GM23338 (cell line): ENCODE results near the gene AGR3. TPM values are rescaled to one million over a fixed set of nuclear protein-coding genes. Genes with fewer than 3 reads are reported as not detected.
A peak's percentile ranks its signal among the peaks of the same experiment; 100 is the strongest.

ENCODE experiments used
- ATAC-seq: fragments of 200-7000 bp; cut with Tn5 transposase; 3 replicates; pipeline ENCODE4 v1.9.1; 2020
- DNase-seq: peaks from one replicate; pipeline ENCODE4 v3.0.0-alpha.2; 2015; ENCODE audit warnings: low spot score
- H2AFZ ChIP-seq: fragments of 200-600 bp; sonication (generic); 2 replicates; pipeline ENCODE4 v1.8.0; 2016; ENCODE audit warnings: antibody characterized with exemption, mild to moderate bottlenecking, moderate library complexity
- H3F3A ChIP-seq: fragments of 200-600 bp; sonication (generic); replicated peaks from 2 replicates; pipeline ENCODE4 v1.8.0; 2017; ENCODE audit warnings: antibody characterized with exemption, mixed run types, low read depth
- H3K27ac ChIP-seq: fragments of 200-600 bp; sonication (generic); 2 replicates; pipeline ENCODE4 v1.6.1; 2016; ENCODE audit warnings: low read depth
- H3K27me3 ChIP-seq: fragments of 200-600 bp; sonication (generic); 2 replicates; pipeline ENCODE4 v1.8.0; 2016; ENCODE audit warnings: mild to moderate bottlenecking, mixed run types, moderate library complexity; ENCODE audit not compliant: insufficient read depth
- H3K36me3 ChIP-seq: fragments of 200-600 bp; sonication (generic); 2 replicates; pipeline ENCODE4 v1.8.0; 2016; ENCODE audit warnings: mild to moderate bottlenecking; ENCODE audit not compliant: insufficient read depth
- H3K4me1 ChIP-seq: fragments of 200-600 bp; sonication (generic); 2 replicates; pipeline ENCODE4 v1.8.0; 2016; ENCODE audit warnings: mild to moderate bottlenecking, moderate library complexity; ENCODE audit not compliant: insufficient read depth
- H3K4me2 ChIP-seq: fragments of 200-600 bp; sonication (generic); 2 replicates; pipeline ENCODE4 v1.7.1; 2017; ENCODE audit warnings: mixed run types
- H3K4me3 ChIP-seq: fragments of 200-600 bp; sonication (generic); 2 replicates; pipeline ENCODE4 v1.6.1; 2016; ENCODE audit warnings: mixed run types
- H3K79me2 ChIP-seq: fragments of 200-600 bp; sonication (generic); replicated peaks from 2 replicates; pipeline ENCODE4 v1.8.0; 2017; ENCODE audit warnings: mild to moderate bottlenecking; ENCODE audit not compliant: insufficient read depth
- H3K9me2 ChIP-seq: fragments of 200-600 bp; sonication (generic); 2 replicates; pipeline ENCODE4 v1.8.0; 2017; ENCODE audit not compliant: insufficient read depth
- H4K20me1 ChIP-seq: fragments of 200-600 bp; sonication (generic); replicated peaks from 2 replicates; pipeline ENCODE4 v1.8.0; 2017; ENCODE audit warnings: mild to moderate bottlenecking; ENCODE audit not compliant: insufficient read depth
- H3K27ac Mint-ChIP-seq: 2 replicates; pipeline ENCODE4 v1.8.0; 2020; ENCODE audit warnings: inconsistent platforms, mild to moderate bottlenecking, moderate library complexity, mixed read lengths
- H3K27me3 Mint-ChIP-seq: 3 replicates; pipeline ENCODE4 v1.8.0; 2022; ENCODE audit warnings: low read depth, mild to moderate bottlenecking, moderate library complexity, mixed read lengths, inconsistent platforms; ENCODE audit not compliant: insufficient read depth, poor library complexity
- H3K36me3 Mint-ChIP-seq: 3 replicates; pipeline ENCODE4 v1.8.0; 2021; ENCODE audit warnings: low read depth, mild to moderate bottlenecking, inconsistent platforms, moderate library complexity, mixed read lengths
- H3K4me1 Mint-ChIP-seq: 3 replicates; pipeline ENCODE4 v1.8.0; 2020; ENCODE audit warnings: mild to moderate bottlenecking, inconsistent platforms, mixed read lengths
- H3K4me3 Mint-ChIP-seq: 3 replicates; pipeline ENCODE4 v1.8.0; 2021; ENCODE audit warnings: moderate library complexity, mild to moderate bottlenecking, inconsistent platforms, mixed read lengths
- H3K9me3 Mint-ChIP-seq: 3 replicates; pipeline ENCODE4 v1.8.0; 2020; ENCODE audit warnings: moderate library complexity, mild to moderate bottlenecking, inconsistent platforms, mixed read lengths
- JUNB ChIP-seq: IDR thresholded peaks from one replicate; pipeline ENCODE4 v1.6.1; 2016; ENCODE audit warnings: antibody characterized with exemption; ENCODE audit not compliant: unreplicated experiment
- ZNF114 ChIP-seq: fragments of 250-450 bp; sonication (Bioruptor Pico); IDR thresholded peaks from 2 replicates; pipeline ENCODE4 v1.5.0; 2020; ENCODE audit warnings: mild to moderate bottlenecking, moderate library complexity
- polyA plus RNA-seq: library from polyadenylated mRNA; unstranded; fragments of >200 nt; fragmentation: Nextera tagmentation; extraction: Ambion mirVana; gene quantifications from 2 replicates; pipeline ENCODE4 v1.2.1, GENCODE V29; 2016
- total RNA-seq: library from RNA; depleted of rRNA; stranded (reverse); fragments of >200 nt; shearing (Covaris generic); gene quantifications from 2 replicates; pipeline ENCODE4 v1.2.3, GENCODE V29; 2014
- TF ChIP-seq, protein P1 (sequence below): IDR thresholded peaks from one replicate; pipeline ENCODE4 v1.6.1; 2018; ENCODE audit warnings: antibody characterized with exemption; ENCODE audit not compliant: unreplicated experiment
- TF ChIP-seq, protein P2 (sequence below): fragments of 250-450 bp; sonication (Bioruptor Pico); IDR thresholded peaks from 2 replicates; pipeline ENCODE4 v1.5.0; 2020; ENCODE audit warnings: mild to moderate bottlenecking, moderate library complexity
- TF ChIP-seq, protein P3 (sequence below): IDR thresholded peaks from 2 replicates; pipeline ENCODE4 v1.6.1; 2016; ENCODE audit warnings: antibody characterized with exemption

The AGR3 gene
- total and polyA plus RNA-seq, 2 experiments from 2014 or later = not detected

- no peaks in the 10 kb centered on the region for H3K27me3 ChIP-seq
- H3K4me1 Mint-ChIP-seq = peaks cover 20% of the 10 kb centered on the region; the same call in 2 of the 3 replicates
- no peaks in the 10 kb centered on the region for H3F3A ChIP-seq
- H4K20me1 ChIP-seq = no peaks in the 10 kb centered on the region
- no peak overlapping the region for H3K27ac ChIP-seq
- ATAC-seq = peak; percentile 68
- H3K4me2 ChIP-seq = peak overlapping the region; percentile 16; the same call in 1 of the 2 replicates
- H3K36me3 Mint-ChIP-seq = no peaks in the 10 kb centered on the region
- H3K4me3 Mint-ChIP-seq = peak overlapping the region; percentile 32; the same call in 1 of the 3 replicates
- H3K4me1 ChIP-seq = peaks cover 16% of the 10 kb centered on the region
- H3K27me3 Mint-ChIP-seq = peaks cover 1% of the 10 kb centered on the region
- TF ChIP-seq, protein P1, sequence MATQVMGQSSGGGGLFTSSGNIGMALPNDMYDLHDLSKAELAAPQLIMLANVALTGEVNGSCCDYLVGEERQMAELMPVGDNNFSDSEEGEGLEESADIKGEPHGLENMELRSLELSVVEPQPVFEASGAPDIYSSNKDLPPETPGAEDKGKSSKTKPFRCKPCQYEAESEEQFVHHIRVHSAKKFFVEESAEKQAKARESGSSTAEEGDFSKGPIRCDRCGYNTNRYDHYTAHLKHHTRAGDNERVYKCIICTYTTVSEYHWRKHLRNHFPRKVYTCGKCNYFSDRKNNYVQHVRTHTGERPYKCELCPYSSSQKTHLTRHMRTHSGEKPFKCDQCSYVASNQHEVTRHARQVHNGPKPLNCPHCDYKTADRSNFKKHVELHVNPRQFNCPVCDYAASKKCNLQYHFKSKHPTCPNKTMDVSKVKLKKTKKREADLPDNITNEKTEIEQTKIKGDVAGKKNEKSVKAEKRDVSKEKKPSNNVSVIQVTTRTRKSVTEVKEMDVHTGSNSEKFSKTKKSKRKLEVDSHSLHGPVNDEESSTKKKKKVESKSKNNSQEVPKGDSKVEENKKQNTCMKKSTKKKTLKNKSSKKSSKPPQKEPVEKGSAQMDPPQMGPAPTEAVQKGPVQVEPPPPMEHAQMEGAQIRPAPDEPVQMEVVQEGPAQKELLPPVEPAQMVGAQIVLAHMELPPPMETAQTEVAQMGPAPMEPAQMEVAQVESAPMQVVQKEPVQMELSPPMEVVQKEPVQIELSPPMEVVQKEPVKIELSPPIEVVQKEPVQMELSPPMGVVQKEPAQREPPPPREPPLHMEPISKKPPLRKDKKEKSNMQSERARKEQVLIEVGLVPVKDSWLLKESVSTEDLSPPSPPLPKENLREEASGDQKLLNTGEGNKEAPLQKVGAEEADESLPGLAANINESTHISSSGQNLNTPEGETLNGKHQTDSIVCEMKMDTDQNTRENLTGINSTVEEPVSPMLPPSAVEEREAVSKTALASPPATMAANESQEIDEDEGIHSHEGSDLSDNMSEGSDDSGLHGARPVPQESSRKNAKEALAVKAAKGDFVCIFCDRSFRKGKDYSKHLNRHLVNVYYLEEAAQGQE = no peak
- TF ChIP-seq JUNB = no peak
- TF ChIP-seq, protein P2, sequence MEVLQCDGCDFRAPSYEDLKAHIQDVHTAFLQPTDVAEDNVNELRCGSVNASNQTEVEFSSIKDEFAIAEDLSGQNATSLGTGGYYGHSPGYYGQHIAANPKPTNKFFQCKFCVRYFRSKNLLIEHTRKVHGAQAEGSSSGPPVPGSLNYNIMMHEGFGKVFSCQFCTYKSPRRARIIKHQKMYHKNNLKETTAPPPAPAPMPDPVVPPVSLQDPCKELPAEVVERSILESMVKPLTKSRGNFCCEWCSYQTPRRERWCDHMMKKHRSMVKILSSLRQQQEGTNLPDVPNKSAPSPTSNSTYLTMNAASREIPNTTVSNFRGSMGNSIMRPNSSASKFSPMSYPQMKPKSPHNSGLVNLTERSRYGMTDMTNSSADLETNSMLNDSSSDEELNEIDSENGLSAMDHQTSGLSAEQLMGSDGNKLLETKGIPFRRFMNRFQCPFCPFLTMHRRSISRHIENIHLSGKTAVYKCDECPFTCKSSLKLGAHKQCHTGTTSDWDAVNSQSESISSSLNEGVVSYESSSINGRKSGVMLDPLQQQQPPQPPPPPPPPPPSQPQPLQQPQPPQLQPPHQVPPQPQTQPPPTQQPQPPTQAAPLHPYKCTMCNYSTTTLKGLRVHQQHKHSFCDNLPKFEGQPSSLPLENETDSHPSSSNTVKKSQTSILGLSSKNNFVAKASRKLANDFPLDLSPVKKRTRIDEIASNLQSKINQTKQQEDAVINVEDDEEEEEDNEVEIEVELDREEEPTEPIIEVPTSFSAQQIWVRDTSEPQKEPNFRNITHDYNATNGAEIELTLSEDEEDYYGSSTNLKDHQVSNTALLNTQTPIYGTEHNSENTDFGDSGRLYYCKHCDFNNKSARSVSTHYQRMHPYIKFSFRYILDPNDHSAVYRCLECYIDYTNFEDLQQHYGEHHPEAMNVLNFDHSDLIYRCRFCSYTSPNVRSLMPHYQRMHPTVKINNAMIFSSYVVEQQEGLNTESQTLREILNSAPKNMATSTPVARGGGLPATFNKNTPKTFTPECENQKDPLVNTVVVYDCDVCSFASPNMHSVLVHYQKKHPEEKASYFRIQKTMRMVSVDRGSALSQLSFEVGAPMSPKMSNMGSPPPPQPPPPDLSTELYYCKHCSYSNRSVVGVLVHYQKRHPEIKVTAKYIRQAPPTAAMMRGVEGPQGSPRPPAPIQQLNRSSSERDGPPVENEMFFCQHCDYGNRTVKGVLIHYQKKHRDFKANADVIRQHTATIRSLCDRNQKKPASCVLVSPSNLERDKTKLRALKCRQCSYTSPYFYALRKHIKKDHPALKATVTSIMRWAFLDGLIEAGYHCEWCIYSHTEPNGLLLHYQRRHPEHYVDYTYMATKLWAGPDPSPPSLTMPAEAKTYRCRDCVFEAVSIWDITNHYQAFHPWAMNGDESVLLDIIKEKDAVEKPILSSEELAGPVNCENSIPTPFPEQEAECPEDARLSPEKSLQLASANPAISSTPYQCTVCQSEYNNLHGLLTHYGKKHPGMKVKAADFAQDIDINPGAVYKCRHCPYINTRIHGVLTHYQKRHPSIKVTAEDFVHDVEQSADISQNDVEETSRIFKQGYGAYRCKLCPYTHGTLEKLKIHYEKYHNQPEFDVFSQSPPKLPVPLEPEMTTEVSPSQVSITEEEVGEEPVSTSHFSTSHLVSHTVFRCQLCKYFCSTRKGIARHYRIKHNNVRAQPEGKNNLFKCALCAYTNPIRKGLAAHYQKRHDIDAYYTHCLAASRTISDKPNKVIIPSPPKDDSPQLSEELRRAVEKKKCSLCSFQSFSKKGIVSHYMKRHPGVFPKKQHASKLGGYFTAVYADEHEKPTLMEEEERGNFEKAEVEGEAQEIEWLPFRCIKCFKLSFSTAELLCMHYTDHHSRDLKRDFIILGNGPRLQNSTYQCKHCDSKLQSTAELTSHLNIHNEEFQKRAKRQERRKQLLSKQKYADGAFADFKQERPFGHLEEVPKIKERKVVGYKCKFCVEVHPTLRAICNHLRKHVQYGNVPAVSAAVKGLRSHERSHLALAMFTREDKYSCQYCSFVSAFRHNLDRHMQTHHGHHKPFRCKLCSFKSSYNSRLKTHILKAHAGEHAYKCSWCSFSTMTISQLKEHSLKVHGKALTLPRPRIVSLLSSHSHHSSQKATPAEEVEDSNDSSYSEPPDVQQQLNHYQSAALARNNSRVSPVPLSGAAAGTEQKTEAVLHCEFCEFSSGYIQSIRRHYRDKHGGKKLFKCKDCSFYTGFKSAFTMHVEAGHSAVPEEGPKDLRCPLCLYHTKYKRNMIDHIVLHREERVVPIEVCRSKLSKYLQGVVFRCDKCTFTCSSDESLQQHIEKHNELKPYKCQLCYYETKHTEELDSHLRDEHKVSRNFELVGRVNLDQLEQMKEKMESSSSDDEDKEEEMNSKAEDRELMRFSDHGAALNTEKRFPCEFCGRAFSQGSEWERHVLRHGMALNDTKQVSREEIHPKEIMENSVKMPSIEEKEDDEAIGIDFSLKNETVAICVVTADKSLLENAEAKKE (CRISPR knock-in tag) = no peak
- no peak for TF ChIP-seq ZNF114 (CRISPR knock-in tag)
- TF ChIP-seq, protein P3, sequence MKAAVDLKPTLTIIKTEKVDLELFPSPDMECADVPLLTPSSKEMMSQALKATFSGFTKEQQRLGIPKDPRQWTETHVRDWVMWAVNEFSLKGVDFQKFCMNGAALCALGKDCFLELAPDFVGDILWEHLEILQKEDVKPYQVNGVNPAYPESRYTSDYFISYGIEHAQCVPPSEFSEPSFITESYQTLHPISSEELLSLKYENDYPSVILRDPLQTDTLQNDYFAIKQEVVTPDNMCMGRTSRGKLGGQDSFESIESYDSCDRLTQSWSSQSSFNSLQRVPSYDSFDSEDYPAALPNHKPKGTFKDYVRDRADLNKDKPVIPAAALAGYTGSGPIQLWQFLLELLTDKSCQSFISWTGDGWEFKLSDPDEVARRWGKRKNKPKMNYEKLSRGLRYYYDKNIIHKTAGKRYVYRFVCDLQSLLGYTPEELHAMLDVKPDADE = no peak
- H3K9me3 Mint-ChIP-seq = no peaks in the 10 kb centered on the region
- DNase-seq = peak; percentile 52
- H3K36me3 ChIP-seq = no peaks in the 10 kb centered on the region
- H3K4me3 ChIP-seq = no peak overlapping the region
- no peaks in the 10 kb centered on the region for H3K9me2 ChIP-seq
- no peaks in the 10 kb centered on the region for H3K79me2 ChIP-seq
- H3K27ac Mint-ChIP-seq = peak overlapping the region; percentile 58
- H2AFZ ChIP-seq = no peak overlapping the region
These were observed 23.7 kb upstream of the AGR3 start for GRCh38 chr7:16905300-16906044.
